HepG2 (cell line): ENCODE measurements around the gene DNAJA3. TPM values are rescaled to one million over a fixed set of nuclear protein-coding genes. Genes with fewer than 3 reads are reported as not detected.

Experiments used
- ATF1 ChIP-seq: IDR thresholded peaks from 2 replicates; pipeline ENCODE4 v1.6.1; 2016; ENCODE audit warnings: mild to moderate bottlenecking, control low read depth
- BHLHE40 ChIP-seq: IDR thresholded peaks from 2 replicates; pipeline ENCODE4 v1.6.1; 2011; ENCODE audit warnings: low read length, improper control_type of control experiment
- CBX2 ChIP-seq, 2 experiments: fragments of 200-600 bp in 1 of 2; sonication (generic); formaldehyde crosslinking in 1 of 2; IDR thresholded peaks; 2 replicates each; pipeline versions ENCODE4 v1.7.0 to v1.8.1; 2018 to 2022; ENCODE audit warnings: low read depth in 2 of 2, low read length in 1 of 2, mild to moderate bottlenecking in 1 of 2, missing genetic modification reagents in 1 of 2
- FLYWCH1 ChIP-seq: sonication (generic); formaldehyde crosslinking; IDR thresholded peaks from 2 replicates; pipeline ENCODE4 v1.8.1; 2023; ENCODE audit warnings: mild to moderate bottlenecking, missing genetic modification reagents
- IKZF1 ChIP-seq: fragments of 450-650 bp; IDR thresholded peaks from 2 replicates; pipeline ENCODE4 v1.7.1; 2016
- NFE2L1 ChIP-seq: sonication (generic); formaldehyde crosslinking; IDR thresholded peaks from 2 replicates; pipeline ENCODE4 v1.4.0; 2020; ENCODE audit warnings: missing genetic modification reagents, mild to moderate bottlenecking, borderline replicate concordance
- NFRKB ChIP-seq: fragments of 450-650 bp; IDR thresholded peaks from 2 replicates; pipeline ENCODE4 v1.6.1; 2017
- NR2C2 ChIP-seq: sonication (generic); formaldehyde crosslinking; IDR thresholded peaks from 2 replicates; pipeline ENCODE4 v1.4.0; 2020; ENCODE audit warnings: missing genetic modification reagents, mild to moderate bottlenecking, moderate library complexity, borderline replicate concordance
- TBP ChIP-seq: sonication (generic); formaldehyde crosslinking; IDR thresholded peaks from 2 replicates; pipeline ENCODE4 v1.5.0; 2020; ENCODE audit warnings: missing genetic modification reagents
- XBP1 ChIP-seq: sonication (generic); formaldehyde crosslinking; IDR thresholded peaks from 2 replicates; pipeline ENCODE4 v1.5.0; 2020; ENCODE audit warnings: missing genetic modification reagents
- ZEB1 ChIP-seq: IDR thresholded peaks from 2 replicates; pipeline ENCODE4 v1.6.1; 2012; ENCODE audit warnings: mild to moderate bottlenecking, low read depth, inconsistent platforms; ENCODE audit not compliant: insufficient replicate concordance
- ZMYM3 ChIP-seq: sonication (generic); formaldehyde crosslinking; IDR thresholded peaks from 2 replicates; pipeline ENCODE4 v1.5.1; 2020; ENCODE audit warnings: mild to moderate bottlenecking, missing genetic modification reagents
- ZNF143 ChIP-seq: sonication (generic); formaldehyde crosslinking; IDR thresholded peaks from 2 replicates; pipeline ENCODE4 v1.4.0; 2020; ENCODE audit warnings: missing genetic modification reagents
- ZNF20 ChIP-seq: sonication (generic); formaldehyde crosslinking; IDR thresholded peaks from 2 replicates; pipeline ENCODE4 v1.4.0; 2020; ENCODE audit warnings: mild to moderate bottlenecking, moderate library complexity, missing genetic modification reagents
- ZNF510 ChIP-seq: sonication (generic); formaldehyde crosslinking; IDR thresholded peaks from 2 replicates; pipeline ENCODE4 v1.4.0; 2020; ENCODE audit warnings: low read depth, mild to moderate bottlenecking, missing genetic modification reagents
- ZNF891 ChIP-seq: sonication (generic); formaldehyde crosslinking; IDR thresholded peaks from 2 replicates; pipeline ENCODE4 v1.5.0; 2020; ENCODE audit warnings: mild to moderate bottlenecking, missing genetic modification reagents
- polyA plus RNA-seq, 8 experiments: library from polyadenylated mRNA; depleted of rRNA in 3 of 8; stranded (reverse) in 7 of 8; unstranded in 1 of 8; fragments of >200 nt; fragmentation: Illumina TruSeq in 4 of 8; extraction: Trizol in 4 of 8; gene quantifications; 2 replicates each; pipeline versions ENCODE4 v1.2.1 to v1.2.3, GENCODE V29; 2011 to 2016; ENCODE audit warnings: low read depth in 4 of 8, missing spikeins in 1 of 8, mixed read lengths in 1 of 8; ENCODE audit not compliant: insufficient read depth in 1 of 8
- total RNA-seq, 5 experiments: library from RNA; depleted of rRNA; stranded (reverse); fragments of >200 nt; fragmentation: Illumina TruSeq; extraction: Trizol; gene quantifications; 2 replicates each; pipeline ENCODE4 v1.2.3, GENCODE V29; 2016; ENCODE audit warnings: low read depth in 1 of 5
- TF ChIP-seq, protein P1 (sequence below): sonication (generic); formaldehyde crosslinking; IDR thresholded peaks from 2 replicates; pipeline ENCODE4 v1.4.0; 2020; ENCODE audit warnings: missing genetic modification reagents
- TF ChIP-seq, protein P2 (sequence below): sonication (generic); formaldehyde crosslinking; IDR thresholded peaks from 2 replicates; pipeline ENCODE4 v1.8.0; 2022; ENCODE audit warnings: low read depth, missing genetic modification reagents
- TF ChIP-seq, protein P3 (sequence below): IDR thresholded peaks from 2 replicates; pipeline ENCODE4 v1.6.1; 2018; ENCODE audit warnings: missing genetic modification reagents, mild to moderate bottlenecking, missing compliant biosample characterization
- TF ChIP-seq, protein P4 (sequence below): fragments of 450-650 bp; IDR thresholded peaks from 2 replicates; pipeline ENCODE4 v1.6.1; 2017; ENCODE audit warnings: mild to moderate bottlenecking

Gene DNAJA3
- total and polyA plus RNA-seq, 2 of the 13 experiments (the other 11 are each of a cell fraction or from before 2014, with no cell fraction given): 77.0 to 83.3 TPM

DNA sequence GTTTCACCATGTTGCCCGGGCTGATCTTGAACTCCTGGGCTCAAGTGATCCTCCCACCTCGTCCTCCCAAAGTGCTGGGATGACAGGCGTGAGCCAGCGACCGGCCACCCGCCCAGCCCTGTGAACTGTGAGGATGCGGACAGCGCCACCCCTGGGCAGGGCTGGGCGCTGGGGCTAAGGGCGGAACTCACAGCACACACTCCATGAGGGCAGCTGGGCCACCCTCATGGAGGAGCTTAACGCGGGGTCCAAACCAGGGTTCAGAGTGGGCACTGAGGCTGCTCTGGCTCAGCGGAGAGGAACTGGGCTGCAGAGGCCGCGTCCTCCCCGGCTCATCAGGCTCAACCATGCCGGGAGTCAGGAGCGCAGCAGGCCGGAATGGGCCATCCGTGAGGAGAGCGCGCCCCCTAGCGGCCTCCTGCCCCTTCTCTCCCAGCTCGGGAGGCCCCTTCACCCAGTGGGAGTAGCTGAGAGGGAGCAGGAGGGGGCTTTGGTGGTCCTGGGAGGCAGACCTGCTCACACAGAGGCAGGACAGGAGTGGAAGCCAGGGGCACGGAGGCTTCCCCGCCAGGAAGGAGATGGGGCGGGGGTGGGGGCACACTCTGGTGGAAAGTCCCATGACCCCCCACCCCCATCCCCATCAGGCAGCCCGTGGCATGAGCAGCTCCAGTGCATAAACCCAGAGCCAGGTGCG, 23.1 kb upstream of the DNAJA3 start (continued):
- TF ChIP-seq, protein P1, sequence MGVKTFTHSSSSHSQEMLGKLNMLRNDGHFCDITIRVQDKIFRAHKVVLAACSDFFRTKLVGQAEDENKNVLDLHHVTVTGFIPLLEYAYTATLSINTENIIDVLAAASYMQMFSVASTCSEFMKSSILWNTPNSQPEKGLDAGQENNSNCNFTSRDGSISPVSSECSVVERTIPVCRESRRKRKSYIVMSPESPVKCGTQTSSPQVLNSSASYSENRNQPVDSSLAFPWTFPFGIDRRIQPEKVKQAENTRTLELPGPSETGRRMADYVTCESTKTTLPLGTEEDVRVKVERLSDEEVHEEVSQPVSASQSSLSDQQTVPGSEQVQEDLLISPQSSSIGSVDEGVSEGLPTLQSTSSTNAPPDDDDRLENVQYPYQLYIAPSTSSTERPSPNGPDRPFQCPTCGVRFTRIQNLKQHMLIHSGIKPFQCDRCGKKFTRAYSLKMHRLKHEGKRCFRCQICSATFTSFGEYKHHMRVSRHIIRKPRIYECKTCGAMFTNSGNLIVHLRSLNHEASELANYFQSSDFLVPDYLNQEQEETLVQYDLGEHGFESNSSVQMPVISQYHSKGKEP (CRISPR knock-in tag): no peak
- TF ChIP-seq FLYWCH1 (CRISPR knock-in tag) (no peak), ZNF143 (CRISPR knock-in tag) (no peak), ZNF891 (peak; percentile 77; the same call in 1 of the 2 replicates), NFE2L1 (CRISPR knock-in tag) (no peak), TBP (CRISPR knock-in tag) (0 out of 2 replicates have a peak, but pooled peaks have one; percentile 63), ZNF510 (no peak), BHLHE40 (no peak), ZNF20 (no peak), ZMYM3 (CRISPR knock-in tag) (peak; percentile 55), CBX2 (IDR thresholded peaks at IDR 0.05; ENCODE audit: low read depth, low read length) (no peak), CBX2 (CRISPR knock-in tag; IDR thresholded peaks at IDR 0.05; ENCODE audit: low read depth) (no peak), ZEB1 (no peak), XBP1 (CRISPR knock-in tag) (no peak), NFRKB (no peak), IKZF1 (no peak), ATF1 (CRISPR knock-in tag) (no peak), NR2C2 (CRISPR knock-in tag) (peak; percentile 42; the same call in 1 of the 2 replicates)
- TF ChIP-seq, protein P2, sequence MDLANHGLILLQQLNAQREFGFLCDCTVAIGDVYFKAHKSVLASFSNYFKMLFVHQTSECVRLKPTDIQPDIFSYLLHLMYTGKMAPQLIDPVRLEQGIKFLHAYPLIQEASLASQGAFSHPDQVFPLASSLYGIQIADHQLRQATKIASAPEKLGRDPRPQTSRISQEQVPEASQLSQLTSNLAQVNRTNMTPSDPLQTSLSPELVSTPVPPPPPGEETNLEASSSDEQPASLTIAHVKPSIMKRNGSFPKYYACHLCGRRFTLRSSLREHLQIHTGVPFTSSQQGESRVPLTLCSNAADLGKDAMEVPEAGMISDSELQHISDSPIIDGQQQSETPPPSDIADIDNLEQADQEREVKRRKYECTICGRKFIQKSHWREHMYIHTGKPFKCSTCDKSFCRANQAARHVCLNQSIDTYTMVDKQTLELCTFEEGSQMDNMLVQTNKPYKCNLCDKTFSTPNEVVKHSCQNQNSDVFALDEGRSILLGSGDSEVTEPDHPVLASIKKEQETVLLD (CRISPR knock-in tag): no peak
- TF ChIP-seq, protein P3, sequence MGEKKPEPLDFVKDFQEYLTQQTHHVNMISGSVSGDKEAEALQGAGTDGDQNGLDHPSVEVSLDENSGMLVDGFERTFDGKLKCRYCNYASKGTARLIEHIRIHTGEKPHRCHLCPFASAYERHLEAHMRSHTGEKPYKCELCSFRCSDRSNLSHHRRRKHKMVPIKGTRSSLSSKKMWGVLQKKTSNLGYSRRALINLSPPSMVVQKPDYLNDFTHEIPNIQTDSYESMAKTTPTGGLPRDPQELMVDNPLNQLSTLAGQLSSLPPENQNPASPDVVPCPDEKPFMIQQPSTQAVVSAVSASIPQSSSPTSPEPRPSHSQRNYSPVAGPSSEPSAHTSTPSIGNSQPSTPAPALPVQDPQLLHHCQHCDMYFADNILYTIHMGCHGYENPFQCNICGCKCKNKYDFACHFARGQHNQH (CRISPR knock-in tag): 0 out of 2 replicates have a peak, but pooled peaks have one; percentile 34
- TF ChIP-seq, protein P4, sequence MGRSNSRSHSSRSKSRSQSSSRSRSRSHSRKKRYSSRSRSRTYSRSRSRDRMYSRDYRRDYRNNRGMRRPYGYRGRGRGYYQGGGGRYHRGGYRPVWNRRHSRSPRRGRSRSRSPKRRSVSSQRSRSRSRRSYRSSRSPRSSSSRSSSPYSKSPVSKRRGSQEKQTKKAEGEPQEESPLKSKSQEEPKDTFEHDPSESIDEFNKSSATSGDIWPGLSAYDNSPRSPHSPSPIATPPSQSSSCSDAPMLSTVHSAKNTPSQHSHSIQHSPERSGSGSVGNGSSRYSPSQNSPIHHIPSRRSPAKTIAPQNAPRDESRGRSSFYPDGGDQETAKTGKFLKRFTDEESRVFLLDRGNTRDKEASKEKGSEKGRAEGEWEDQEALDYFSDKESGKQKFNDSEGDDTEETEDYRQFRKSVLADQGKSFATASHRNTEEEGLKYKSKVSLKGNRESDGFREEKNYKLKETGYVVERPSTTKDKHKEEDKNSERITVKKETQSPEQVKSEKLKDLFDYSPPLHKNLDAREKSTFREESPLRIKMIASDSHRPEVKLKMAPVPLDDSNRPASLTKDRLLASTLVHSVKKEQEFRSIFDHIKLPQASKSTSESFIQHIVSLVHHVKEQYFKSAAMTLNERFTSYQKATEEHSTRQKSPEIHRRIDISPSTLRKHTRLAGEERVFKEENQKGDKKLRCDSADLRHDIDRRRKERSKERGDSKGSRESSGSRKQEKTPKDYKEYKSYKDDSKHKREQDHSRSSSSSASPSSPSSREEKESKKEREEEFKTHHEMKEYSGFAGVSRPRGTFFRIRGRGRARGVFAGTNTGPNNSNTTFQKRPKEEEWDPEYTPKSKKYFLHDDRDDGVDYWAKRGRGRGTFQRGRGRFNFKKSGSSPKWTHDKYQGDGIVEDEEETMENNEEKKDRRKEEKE: no peak
